ENCODE data around the gene PPARGC1A.

PPARGC1A gene

DNA sequence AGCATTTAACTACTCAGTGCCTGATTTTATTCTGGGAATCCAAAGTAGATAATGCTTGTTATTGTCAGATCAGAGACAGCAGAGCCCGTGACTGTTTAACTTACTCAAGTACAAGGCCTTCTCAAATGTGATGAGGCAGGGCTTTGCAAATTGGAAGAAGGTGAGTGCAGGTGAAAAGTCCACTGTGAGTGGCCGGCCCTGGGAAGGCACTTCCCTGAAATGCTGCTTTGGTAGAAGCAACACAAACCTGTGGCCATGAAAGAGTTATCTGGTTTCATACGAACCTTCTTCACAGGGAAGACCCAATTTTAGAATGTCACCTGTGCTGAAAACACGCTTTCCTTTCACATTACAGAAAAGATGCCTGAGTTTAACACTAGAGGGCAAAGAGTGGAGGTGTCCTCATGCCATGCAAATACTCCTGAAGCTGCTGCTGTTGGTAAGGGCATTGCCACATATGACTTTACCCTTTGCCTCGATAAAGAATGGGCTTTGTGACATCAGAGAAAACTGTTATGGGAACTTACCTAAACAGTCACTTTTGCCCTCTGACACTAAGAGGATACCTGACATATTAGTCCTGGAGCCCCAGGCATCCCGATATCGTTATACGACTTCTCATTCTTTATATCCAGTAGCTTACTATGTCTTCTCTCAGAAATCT is 8.0 kb downstream of the PPARGC1A start:
- DNase-seq (ENCODE audit: low read depth, low spot score), result no peak

DNA sequence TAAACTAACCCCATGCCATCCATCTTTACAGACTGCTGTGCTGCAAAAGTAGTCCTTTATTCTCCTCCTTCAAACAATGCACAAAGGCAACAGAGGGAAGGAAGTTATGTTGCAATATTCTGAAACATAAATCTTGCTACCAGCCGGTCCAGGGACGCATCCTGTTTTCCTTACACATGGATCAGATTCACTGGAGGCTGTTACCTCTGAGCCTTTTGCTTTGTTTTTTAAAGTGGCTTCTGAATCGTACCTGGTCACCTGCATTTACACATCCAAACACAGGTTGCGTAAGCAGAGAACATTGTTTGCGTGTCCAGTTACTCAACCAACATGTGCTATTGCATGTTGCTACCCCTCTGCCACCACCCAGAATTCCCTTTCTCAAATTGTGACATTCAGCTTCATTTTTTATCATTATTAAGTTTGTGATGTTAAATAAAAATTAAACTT is 8.8 kb downstream of the PPARGC1A start:
- no peak for DNase-seq (ENCODE audit: low read depth, low spot score)

DNA sequence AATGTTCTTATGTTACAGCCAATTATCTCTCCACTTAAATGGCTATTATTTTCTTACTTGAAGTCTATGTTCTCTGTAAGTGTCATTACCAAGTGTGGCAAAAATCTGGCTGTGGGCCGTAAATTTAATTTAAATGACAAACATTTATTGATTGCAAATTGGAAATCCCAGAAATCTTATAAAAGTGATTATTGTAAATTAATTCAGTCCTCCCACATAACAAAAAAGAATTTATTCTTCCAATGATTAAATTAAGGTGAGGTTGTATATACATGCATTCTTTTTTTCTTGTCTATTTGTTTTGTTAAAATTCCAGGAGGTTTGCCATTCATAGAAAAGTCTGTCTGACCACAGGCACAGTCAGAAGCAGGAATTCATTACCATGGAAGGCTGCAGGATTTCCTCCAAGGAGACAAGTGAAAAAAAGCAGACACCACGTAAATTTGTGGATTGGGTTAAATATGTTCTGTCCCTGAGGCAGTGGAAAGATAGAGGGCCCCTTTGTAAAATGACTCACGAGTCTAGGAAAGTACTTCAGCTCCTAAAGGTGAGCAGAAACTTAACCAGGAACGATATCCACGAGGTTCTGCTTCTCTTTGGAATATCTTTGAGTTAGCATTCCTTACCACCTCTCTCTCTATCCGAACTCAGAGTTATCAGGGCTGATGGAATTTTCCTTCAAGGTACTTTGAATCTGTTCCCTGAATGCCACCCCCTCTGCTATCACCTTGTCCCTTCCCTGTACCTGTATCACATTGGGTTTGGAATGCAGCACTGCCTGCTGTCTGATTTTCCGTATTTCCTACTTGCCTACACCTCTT is 10.7 kb downstream of the PPARGC1A start:
- no peak for DNase-seq (ENCODE audit: low read depth, low spot score)

DNA sequence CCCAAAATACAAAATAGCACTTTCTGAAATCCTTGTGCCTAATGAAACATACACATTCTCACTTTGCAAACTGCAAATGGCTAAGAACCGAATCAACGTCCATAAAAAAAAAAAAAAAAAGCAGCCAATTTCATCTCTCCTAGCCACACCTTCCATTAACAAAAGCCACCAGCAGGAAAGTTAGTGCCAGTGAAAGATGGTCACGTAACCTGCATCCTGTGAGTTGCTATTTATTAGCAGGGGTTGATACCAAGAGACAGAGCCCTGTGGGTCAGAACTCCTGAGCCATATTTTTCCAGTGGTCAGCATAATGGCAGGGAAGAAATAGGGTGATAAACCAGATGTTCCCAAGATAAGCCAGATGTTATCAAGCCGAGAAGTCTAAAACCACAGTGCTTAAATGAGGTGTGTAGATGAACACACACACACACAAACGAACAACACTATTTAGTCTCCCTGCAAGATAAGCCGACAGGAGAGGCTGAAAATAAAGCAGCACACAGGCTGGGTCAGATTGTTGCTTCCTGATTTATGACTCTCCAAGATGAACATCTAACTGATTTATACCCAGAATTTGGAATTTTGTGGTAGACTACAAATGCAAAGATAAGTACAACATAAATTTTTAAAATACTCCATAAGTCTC is 11.5 kb downstream of the PPARGC1A start:
- DNase-seq (ENCODE audit: low read depth, low spot score), result no peak

DNA sequence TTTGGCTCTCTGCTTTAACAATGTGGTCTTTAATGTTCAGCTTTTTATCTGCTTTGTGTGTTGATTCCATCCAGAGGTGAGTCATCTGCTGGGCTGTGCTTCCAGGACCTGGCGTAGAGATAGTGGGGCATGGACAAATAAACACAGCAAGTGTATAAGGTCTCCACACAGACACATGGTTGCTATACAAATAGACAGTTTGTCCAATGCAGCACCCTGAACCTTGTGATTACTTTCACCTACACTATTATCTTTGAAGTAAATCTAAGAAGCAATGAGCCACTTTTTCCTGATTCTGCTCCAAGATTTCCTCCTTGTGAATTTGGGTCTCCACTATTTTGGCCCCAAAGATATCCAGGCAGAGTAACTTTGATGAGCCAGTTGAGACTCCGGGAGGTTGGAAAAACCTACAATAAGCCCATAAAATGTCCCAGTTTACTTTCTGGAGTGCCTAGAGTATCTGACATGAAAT is 12.1 kb downstream of the PPARGC1A start:
- no peak for DNase-seq (ENCODE audit: low read depth, low spot score)

DNA sequence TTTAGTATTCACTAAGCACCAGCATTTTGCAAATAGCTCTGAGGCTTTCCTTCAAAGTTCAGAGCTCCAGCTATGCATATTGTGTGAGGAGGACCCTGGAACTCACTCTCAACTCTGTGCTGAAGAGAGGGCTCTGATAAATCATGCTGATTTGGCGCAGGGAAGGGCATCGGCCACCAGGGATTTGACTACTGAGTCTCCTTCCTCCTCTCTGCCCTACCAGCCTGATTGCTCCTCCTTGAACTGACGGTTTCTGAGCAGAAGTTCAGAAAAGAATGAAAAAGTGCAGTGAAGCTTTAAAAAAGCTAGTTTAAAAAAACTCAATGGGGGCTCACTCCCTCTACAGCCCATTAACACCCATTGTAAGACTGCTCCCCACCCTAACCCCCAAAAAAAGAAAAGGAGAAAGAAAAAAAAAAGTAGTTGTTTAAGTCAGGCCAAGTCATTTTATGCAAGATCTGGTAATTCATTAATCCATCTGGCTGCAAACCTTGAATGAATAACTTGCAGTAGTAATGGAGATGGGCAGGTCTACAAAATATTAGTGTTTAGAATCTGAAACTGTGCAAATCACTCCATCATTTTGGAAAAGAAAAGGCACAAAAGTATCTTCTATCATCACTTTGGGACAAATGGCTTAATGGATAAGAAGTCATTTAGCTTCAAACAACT is 13.3 kb downstream of the PPARGC1A start:
- DNase-seq (ENCODE audit: low read depth, low spot score), result no peak

DNA sequence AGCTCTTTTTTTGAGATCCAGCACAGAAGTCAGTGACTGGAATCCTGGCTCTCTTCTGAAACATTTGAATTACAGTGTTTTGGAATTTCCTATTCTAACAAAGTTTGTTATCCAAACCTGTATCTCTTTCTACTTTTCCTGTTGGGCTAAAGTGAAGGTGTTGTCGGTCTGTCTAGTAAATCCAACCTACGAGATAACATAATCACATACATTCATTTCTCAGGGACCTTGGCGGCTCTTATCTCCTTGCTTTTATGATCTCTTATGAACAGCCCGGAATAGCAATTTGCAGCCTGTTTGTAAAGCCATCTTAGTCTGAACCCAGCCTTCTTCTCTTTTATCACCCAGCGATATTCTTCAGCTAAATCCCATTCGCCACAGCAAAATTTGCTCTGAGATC is 14.5 kb downstream of the PPARGC1A start:
- DNase-seq (ENCODE audit: low read depth, low spot score), result no peak

DNA sequence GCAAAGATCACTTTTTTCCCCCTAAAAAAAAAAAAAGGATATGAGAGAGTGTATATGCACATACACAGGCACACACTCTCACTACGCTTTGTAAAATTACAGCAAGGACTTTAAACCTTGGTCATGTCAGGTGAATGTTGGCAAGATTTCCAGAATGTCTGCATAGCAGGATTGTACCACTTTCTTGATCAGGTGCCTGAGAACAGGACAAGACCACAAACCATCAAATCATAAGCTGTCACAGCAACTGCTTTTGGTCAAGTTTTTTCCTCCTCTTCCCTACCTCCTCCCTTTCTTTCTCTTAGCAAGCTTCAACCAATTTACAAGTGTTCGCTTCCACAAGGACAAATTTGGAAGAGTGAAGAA is 15.3 kb downstream of the PPARGC1A start:
- DNase-seq (ENCODE audit: low read depth, low spot score), result no peak

DNA sequence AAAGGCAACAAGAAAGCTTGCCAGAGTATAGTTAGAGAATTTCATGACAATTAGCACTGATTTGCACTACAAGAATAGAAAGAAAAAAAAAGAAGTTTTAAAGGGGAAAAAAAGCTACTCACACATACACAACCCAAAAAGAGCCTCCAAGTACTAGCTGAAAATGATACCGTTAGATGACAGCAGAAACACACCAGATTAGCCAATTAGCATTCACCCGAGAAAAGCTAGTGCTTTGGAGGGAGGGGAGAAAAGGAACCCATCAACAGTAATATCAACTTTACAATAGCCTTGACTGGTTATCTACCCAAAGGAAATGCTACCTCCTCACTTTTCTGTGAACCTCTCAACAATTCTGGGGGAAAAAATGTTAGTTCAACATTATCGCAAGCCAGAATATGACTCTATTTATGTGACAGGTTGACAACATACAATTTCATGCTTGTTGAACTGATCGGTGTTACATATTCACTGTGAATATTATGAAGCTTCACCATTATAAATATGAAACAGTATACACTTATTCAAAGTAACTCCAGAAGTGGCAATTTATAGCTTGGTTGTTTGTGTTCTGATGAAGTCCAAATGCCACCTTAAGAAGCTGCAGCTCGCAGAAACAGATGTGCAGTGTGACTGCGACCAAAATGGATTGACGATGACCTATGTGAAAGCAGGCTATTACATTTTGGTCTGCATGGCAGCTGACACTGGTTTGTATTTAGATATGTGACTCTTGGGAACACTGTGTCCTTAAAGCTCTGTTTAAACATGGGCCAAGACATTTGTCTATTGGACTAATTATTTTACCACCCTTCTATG is 15.9 kb downstream of the PPARGC1A start:
- DNase-seq (ENCODE audit: low read depth, low spot score), result no peak

DNA sequence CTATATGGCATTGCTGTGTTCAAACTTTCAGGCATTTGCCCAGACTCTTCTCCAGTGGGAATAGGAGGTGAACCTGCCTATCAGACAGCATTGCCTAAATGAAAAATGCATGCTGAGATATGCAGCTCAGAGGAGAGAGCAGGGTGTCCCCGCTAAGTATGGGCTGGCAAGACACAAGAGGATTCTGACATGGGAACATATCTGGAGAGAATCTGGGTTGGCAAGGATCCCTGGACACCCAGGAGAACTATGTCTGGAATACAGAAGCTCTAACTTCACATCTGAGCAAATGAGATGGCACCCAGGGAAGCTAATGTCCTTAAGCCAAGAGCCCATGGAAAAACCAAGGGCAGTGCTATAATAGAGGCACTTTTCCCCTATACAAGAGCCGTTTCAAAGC is 18.4 kb downstream of the PPARGC1A start:
- DNase-seq (ENCODE audit: low read depth, low spot score), result no peak

DNA sequence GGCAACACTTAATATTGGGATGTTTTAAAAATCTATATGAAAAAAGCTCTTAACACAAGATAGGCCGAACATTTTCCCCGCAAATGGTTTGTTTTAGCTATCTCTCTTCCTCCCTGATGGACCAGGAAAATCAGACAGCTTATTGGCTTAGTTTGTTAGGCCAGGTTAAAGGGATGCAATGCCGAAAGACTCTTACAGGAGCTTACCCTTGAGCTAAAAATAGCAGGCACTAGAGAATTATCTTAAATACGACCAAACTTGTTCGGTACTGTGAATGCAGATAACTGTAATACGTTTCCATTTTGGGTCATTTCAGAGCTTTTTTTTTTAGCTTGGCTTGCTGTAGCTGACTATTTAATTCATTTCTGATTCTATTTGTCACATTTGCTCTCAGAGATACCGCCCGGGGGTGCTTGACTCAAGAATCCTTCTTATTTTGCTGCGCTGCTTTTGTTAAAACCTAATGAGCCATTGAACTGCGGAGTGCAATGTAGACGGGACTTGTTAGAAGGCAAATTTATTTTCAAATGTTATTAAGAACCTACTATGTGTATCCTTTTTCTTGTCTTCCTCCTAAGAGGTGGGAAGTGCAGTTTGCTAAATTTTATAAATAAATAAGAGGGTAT is 23.3 kb downstream of the PPARGC1A start:
- no peak for DNase-seq (ENCODE audit: low read depth, low spot score)

DNA sequence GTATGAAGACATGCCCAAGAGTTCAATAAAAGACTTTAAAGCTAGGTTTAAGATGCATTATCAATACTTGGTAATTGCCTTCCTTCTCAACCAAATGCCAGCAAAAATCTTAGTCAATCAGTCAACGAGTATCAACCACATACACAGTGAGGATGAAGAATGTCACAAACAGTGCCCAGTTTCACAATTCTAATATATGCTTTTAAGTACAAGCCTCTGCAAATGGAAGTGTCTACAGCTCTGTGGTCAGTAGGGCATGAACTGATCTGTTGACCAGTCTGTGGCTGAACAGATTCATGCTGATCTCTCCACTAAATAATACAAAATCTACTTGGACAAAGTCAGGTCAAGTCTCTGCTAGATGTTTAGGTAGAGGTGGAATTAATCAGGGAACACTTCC is 27.9 kb downstream of the PPARGC1A start:
- no peak for DNase-seq (ENCODE audit: low read depth, low spot score)

DNA sequence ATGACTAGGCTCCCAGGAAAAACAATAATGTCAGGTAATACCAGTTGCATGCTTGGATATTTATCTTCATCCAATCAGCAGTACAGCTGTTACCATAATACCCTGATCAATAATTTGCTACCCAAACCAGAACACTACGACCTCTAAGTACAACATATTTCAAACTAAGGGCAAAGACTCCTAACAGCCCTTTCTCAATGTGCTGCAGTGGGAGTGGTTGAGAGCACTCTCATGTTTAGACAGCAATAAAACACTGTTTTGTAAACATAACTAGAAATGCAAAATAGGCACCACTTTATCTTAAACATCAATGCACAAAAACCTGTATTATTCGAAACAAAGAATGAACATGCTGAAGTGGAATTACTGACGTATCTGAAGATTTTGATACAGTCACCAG is 28.9 kb downstream of the PPARGC1A start:
- no peak for DNase-seq (ENCODE audit: low read depth, low spot score)

DNA sequence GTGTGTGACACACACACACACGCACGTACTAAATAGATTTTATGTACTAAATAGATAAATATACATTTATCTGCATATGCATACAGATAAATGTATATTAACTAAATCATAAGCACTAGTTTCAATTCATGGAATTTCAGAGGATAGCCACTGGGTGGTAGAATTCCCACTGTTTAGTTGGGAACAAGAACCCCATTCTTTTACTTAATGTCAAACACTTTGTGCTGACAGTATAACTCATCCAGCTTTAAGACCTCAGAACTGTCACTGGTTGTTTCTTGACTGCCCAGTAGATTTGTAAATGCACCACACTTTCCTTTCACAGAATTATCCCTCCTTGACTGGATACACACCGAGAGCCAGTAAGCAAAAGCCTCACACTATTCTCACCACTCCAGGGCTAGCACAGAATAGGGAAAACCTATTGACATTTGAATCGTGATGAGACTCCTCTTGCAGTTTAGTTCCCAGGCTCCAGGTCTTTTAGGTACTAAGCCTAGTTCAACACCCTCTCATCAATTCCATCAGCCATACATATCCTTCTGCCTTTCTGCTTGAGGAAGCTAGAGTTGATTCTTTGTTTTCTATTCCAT is 32.4 kb downstream of the PPARGC1A start:
- DNase-seq (ENCODE audit: low read depth, low spot score), result no peak

DNA sequence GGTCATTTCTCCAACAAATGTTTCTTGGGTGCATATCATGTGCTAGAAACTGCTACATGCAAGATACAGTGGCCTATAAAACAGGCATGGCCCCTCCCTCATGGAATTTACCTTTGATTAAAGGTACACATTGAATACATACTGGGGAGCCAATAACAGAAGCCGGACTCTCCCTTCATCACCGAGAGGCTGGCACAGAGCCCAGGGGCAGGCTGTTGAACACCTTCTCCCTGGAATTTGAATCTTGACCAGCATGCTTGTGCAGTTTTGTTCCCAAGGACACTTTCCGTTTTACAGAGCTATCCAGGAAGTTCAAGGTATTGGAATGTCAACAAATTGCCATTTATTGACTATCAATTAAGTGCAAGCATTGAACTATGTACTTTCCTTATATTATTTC is 33.2 kb downstream of the PPARGC1A start:
- DNase-seq (ENCODE audit: low read depth, low spot score), result no peak

DNA sequence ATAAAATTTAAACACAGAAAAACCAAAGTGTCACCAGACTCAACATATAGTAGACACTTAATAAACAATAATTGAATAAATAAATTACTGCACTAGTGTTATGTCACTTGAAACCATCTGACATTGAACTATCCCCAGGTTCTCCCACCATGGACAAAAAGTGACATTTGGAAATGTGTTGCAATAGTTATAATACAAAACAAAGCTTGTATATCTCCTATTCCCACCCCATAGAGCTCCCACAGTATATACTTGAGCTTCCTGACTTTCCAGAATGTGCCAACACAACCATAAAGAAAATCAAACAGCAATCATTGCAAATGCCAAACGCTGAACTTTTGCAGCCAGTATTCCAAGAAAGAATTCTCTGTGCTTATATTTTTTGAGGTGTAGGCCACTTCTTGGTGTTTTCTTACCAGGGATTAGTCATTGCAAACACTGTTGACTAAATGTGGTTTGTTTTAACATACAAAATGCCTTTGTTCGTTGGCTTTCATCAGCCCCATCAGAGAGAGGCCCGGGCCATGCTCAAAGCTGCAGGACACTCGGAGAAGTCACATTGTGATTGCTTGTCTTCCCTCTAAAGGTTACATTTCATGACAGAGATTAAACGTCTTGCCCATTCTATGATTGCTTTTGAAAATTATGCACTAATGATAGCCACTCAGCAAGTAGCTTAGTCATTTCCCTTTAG is 33.8 kb downstream of the PPARGC1A start:
- DNase-seq (ENCODE audit: low read depth, low spot score), result no peak

DNA sequence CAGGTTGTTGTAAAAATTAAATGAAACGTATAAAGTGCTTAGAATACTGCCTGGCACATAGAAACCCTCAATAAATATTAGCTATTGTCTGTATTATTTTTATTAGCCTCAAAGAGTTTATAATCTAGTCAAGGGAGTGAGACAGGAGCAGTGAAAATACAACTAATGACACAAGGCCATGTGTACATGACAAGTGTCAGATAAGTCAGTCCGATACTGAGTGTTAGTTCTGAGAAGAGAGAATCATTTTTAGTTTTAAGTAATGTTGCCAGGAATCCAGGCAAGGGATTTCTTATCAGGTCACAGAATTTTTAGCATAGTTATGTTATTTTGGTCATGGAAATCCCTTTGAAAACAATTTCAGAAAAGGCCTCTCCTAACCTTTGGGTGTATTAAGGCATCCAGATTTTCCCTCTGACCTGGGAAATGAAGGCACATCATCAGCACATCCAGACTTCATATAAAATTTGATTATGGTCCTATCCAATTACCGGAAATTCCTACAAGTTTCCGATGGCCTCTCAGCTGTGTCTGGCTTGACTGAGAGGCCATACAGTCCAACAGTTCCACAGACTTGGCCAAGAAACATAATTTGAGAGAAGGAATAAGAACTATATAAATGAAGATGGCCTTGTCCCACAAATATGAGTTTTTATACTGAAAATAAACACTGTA is 35.7 kb downstream of the PPARGC1A start:
- no peak for DNase-seq (ENCODE audit: low read depth, low spot score)

DNA sequence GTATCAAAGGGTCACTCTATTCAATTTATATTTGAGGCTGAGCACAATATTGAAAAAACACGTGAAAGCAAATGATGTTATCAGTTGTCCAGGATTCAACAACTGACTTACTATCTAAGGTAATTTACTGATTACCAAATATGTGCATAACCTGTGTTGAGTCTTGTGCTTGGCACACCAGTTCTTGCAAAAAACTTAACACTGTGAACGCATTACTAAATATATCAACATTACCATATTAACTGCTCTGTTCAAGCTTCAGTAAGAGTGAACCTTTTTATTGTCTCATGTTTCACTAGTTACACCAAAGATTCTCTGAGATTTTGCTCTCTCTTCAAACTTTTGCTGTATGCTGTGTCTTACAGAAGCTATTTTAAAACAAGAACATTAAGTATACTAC is 38.4 kb downstream of the PPARGC1A start:
- no peak for DNase-seq (ENCODE audit: low read depth, low spot score)

DNA sequence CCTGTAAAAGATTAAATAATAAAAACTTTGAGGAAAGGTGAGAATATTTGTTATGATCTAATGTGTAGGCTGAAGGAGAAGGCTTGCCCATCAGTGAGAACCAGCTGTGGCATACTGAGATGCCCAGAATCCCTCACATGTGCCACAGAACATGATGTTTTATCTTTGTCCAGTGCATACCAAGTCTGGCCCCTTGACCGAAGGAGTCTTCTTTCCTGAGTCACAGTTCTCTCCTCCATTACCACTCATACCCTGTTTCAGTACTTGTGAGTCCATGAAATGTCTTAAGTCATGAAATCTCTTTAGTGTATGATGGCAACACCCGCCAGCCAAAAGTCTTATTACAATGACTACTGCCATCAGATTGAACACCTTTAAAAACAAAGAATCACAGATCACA is 42.7 kb downstream of the PPARGC1A start:
- DNase-seq (ENCODE audit: low read depth, low spot score), result no peak

All from activated CD4-positive, CD25-positive, alpha-beta regulatory T cell treated with anti-CD3 and anti-CD28 coated beads, Interleukin-2, amount 50 U/mL, for 16 hours (primary cell).